Muscle of leg (tissue), 11 donors: ENCODE measurements around the gene MAP2K5. TPM values are rescaled to one million over a fixed set of nuclear protein-coding genes. Genes with fewer than 3 reads are reported as not detected.
"Not testable (repeated sequence)": the region's sequence is repeated elsewhere in the genome, so short reads cannot be mapped to it uniquely, and the experiment has no call there.

Source experiments
- DNase-seq: peaks from one replicate; pipeline ENCODE4 v3.0.0; 2013
- H3K27ac ChIP-seq: one replicate; pipeline ENCODE4 v1.5.1; 2013; ENCODE audit warnings: mild to moderate bottlenecking, low read length, control low read depth
- H3K27me3 ChIP-seq: one replicate; pipeline ENCODE4 v1.6.1; 2013; ENCODE audit warnings: low read length; ENCODE audit not compliant: control insufficient read depth, insufficient read depth
- H3K36me3 ChIP-seq: one replicate; pipeline ENCODE4 v1.6.1; 2013; ENCODE audit warnings: low read length; ENCODE audit not compliant: control insufficient read depth, insufficient read depth
- H3K4me1 ChIP-seq: one replicate; pipeline ENCODE4 v1.6.1; 2013; ENCODE audit warnings: low read length; ENCODE audit not compliant: control insufficient read depth, insufficient read depth
- H3K4me3 ChIP-seq: one replicate; pipeline ENCODE4 v1.5.1; 2013; ENCODE audit warnings: low read length, control low read depth
- H3K9me3 ChIP-seq: replicated peaks from 2 replicates; pipeline ENCODE4 v1.6.1; 2013; ENCODE audit warnings: low read depth, low read length; ENCODE audit not compliant: control insufficient read depth
- WGBS: methylation state at CpG from one replicate; pipeline ENCODE4 v1.1.5; 2013; ENCODE audit warnings: missing lambda C conversion rate; ENCODE audit not compliant: insufficient coverage; 5-methylcytosine and 5-hydroxymethylcytosine counted together
- polyA plus RNA-seq, 8 donors: library from polyadenylated mRNA; unstranded; fragments of 120-200 nt; gene quantifications; one replicate each; pipeline versions ENCODE4 v1.2.1 to v1.2.3, GENCODE V29; 2013; ENCODE audit warnings: inconsistent platforms in 1 of 8, low replicate concordance in 1 of 8; ENCODE audit not compliant: insufficient read length in 8 of 8, insufficient read depth in 1 of 8
- total RNA-seq: library from RNA; stranded (reverse); fragments of 120-200 nt; gene quantifications from one replicate; pipeline ENCODE4 v1.2.4, GENCODE V29; 2013

The MAP2K5 gene
- total and polyA plus RNA-seq, 9 donors: 10.2 to 22.6 (median 19.4) TPM

GRCh38 chr15:67639591-67639990, 97.1 kb downstream of the MAP2K5 start:
- Histone ChIP-seq H3K36me3 (peaks cover 5% of the 10 kb centered on the region), H3K4me3 (no peak overlapping the region), H3K27ac (no peak overlapping the region), H3K9me3 (no peaks in the 10 kb centered on the region), H3K4me1 (no peaks in the 10 kb centered on the region), H3K27me3 (no peaks in the 10 kb centered on the region)
- DNase-seq: no peak
- 48% methylated on average over 5 of the region's 6 CpGs for WGBS

DNA sequence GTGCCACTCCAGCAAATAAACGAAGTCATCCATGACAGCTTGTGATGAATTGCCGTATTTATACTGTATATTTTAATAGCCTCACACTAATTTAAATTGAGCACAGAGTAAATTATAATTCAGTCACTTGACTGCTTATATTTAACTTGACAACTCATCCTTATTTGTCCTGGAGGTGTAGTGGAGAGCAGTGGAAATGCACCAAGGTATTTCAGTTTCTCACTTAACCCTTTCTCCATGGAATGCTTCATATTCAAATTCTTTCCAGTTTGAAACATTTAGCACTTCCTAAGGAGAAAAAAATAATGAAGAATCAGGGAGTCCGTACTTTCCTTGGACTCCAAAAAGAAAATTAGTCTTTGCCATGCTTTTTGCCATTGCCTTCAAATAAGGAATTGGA, 99.0 kb downstream of the MAP2K5 start:
- no peak for DNase-seq
- no peak overlapping the region for H3K27ac ChIP-seq
- no peaks in the 10 kb centered on the region for H3K27me3 ChIP-seq
- H3K9me3 ChIP-seq: no peaks in the 10 kb centered on the region
- H3K4me1 ChIP-seq: no peaks in the 10 kb centered on the region
- H3K4me3 ChIP-seq: no peak overlapping the region
- WGBS: no CpG with 5 or more reads among the region's 3 CpGs
- peaks cover 5% of the 10 kb centered on the region for H3K36me3 ChIP-seq

DNA sequence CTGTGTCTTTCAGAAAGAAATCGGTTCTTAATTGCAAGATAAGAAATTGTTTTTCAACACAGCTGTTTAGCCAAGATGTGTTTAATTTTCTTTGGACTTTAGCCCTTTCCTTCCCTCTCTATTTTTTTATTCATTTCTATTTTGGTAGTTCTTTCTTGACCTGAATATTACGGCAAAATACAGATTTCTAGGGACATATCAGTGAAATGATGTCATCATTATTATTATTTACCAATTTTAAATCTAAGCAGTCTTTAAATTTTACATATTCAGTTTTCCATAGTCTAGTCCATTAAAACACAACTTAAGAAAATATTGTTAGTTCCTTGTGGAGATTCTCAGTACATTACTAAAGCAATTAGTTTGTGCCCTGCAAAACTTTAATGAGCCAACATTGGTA, 104.3 kb downstream of the MAP2K5 start:
- no CpG with 5 or more reads among the region's 2 CpGs for WGBS
- Histone ChIP-seq H3K36me3 (peaks cover 6% of the 10 kb centered on the region), H3K27me3 (no peaks in the 10 kb centered on the region), H3K4me1 (no peaks in the 10 kb centered on the region), H3K9me3 (no peaks in the 10 kb centered on the region), H3K4me3 (no peak overlapping the region), H3K27ac (no peak overlapping the region)
- DNase-seq: no peak

- WGBS: no CpG with 5 or more reads among the region's 2 CpGs
- no peak for DNase-seq
- no peak overlapping the region for H3K4me3 ChIP-seq
- H3K27me3 ChIP-seq: no peaks in the 10 kb centered on the region
- H3K4me1 ChIP-seq: no peaks in the 10 kb centered on the region
- no peak overlapping the region for H3K27ac ChIP-seq
- H3K36me3 ChIP-seq: peaks cover 3% of the 10 kb centered on the region
- peaks cover 2% of the 10 kb centered on the region for H3K9me3 ChIP-seq
These were observed 110.1 kb downstream of the MAP2K5 start for GRCh38 chr15:67652586-67652985.

- Histone ChIP-seq H3K27ac (no peak overlapping the region), H3K4me1 (no peaks in the 10 kb centered on the region), H3K36me3 (peaks cover 2% of the 10 kb centered on the region), H3K27me3 (no peaks in the 10 kb centered on the region), H3K4me3 (no peak overlapping the region), H3K9me3 (peaks cover 2% of the 10 kb centered on the region)
- DNase-seq: no peak
These were observed 117.9 kb downstream of the MAP2K5 start for GRCh38 chr15:67660446-67660845.

- no CpG with 5 or more reads among the region's 2 CpGs for WGBS
These were observed 118.5 kb downstream of the MAP2K5 start for GRCh38 chr15:67660874-67661606.

DNA sequence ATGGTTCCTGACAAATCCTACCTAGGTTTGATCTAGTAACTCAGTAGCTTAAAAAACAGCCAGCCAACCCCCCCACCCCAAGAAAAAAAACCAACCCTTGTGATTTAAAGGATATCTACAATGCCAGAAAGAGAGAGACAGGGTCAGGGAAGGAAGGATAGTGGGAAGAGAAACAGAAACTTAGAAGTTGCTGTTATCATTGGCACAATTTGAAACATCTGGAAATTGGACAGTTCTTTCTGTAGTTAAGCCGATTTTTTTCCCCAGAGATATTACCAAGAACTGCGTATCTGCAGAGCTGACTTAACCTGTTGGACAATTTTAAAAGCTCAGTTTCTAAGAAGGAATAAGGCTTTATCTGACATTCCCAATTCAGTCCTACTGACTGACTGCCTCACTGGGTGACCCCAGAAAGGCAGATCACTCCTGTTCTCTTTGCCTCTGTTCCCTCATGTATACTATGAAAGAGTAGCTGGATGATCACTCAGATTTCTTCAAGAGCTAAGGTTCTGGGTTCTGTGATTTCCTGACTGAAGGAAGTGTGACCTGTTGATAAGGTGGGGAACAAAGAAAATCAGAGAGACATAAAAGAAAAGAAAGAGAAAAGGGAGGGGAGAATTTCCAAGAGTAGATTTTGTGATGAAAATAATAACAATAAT, 128.3 kb downstream of the MAP2K5 start:
- peak; percentile 13 for DNase-seq
- no peaks in the 10 kb centered on the region for H3K9me3 ChIP-seq
- H3K4me3 ChIP-seq: no peak overlapping the region
- H3K4me1 ChIP-seq: no peaks in the 10 kb centered on the region
- 24% methylated on average over 2 of the region's 2 CpGs for WGBS
- H3K27me3 ChIP-seq: no peaks in the 10 kb centered on the region
- H3K27ac ChIP-seq: no peak overlapping the region
- no peaks in the 10 kb centered on the region for H3K36me3 ChIP-seq

More at GRCh38 chr15:67660874-67661606, 118.5 kb downstream of the MAP2K5 start:
- H3K36me3 ChIP-seq: peaks cover 2% of the 10 kb centered on the region
- no peak overlapping the region for H3K4me3 ChIP-seq
- H3K4me1 ChIP-seq: no peaks in the 10 kb centered on the region
- H3K9me3 ChIP-seq: no peaks in the 10 kb centered on the region
- no peak for DNase-seq
- H3K27me3 ChIP-seq: no peaks in the 10 kb centered on the region
- H3K27ac ChIP-seq: no peak overlapping the region

DNA sequence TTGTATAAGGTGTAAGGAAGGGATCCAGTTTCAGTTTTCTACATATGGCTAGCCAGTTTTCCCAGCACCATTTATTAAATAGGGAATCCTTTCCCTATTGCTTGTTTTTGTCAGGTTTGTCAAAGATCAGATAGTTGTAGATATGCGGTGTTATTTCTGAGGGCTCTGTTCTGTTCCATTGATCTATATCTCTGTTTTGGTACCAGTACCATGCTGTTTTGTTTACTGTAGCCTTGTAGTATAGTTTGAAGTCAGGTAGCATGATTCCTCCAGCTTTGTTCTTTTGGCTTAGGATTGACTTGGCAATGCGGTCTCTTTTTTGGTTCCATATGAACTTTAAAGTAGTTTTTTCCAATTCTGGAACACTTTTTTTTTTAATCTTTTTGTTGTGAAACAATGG, 130.3 kb downstream of the MAP2K5 start:
- no CpG with 5 or more reads among the region's 2 CpGs for WGBS
- not testable (repeated sequence) for H3K9me3 ChIP-seq, H3K27ac ChIP-seq, DNase-seq, H3K4me3 ChIP-seq, H3K36me3 ChIP-seq, H3K4me1 ChIP-seq, H3K27me3 ChIP-seq

DNA sequence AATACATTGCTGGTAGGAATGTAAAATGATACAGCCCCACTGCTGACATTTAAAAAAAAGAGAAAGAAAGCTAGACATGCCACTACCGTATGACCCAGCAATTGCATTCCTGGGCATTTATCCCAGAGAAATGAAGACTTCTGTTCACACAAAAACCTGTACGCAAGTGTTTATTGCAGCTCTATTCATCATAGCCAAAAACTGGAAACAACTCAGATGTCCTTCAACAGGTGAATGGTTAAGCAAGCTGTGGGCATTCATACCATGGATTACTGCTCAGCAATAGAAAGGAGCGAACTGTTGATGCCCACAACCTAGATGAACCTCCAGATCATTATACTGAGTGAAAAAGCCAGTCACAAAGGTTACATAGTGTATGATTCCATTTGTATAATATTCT, 132.5 kb downstream of the MAP2K5 start:
- Histone ChIP-seq H3K4me3 (no peak overlapping the region), H3K4me1 (no peaks in the 10 kb centered on the region), H3K9me3 (no peaks in the 10 kb centered on the region), H3K27me3 (no peaks in the 10 kb centered on the region), H3K36me3 (no peaks in the 10 kb centered on the region), H3K27ac (no peak overlapping the region)
- WGBS: 67% methylated on average over 1 of the region's 3 CpGs
- peak; percentile 7 for DNase-seq

DNA sequence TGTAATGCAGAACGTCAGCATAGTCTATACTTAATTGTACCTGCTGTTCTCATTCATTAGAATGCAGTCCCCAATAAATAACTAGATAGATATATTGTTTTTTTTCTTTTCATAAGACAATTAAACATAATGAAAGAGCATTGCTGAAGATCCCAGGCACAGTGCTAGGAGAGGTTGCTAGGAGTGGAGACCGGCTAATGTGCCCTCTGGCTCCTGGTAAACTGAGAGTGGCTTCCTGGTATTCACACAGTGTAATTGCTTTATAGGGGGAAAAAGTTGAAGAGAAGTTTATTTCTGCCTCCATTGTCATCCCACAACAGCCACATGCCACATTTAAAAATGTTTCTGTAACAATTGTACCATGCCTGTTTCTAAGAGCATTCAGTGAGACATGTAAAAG, 135.6 kb downstream of the MAP2K5 start:
- Histone ChIP-seq H3K36me3 (no peaks in the 10 kb centered on the region), H3K9me3 (peaks cover 3% of the 10 kb centered on the region), H3K27ac (no peak overlapping the region), H3K27me3 (no peaks in the 10 kb centered on the region), H3K4me1 (no peaks in the 10 kb centered on the region), H3K4me3 (no peak overlapping the region)
- no CpG with 5 or more reads among the region's 2 CpGs for WGBS
- no peak for DNase-seq
